Caco-2 (cell line): Measurements from ENCODE around the gene CDK11B. TPM values are rescaled to one million over a fixed set of nuclear protein-coding genes. Genes with fewer than 3 reads are reported as not detected.
"Not testable (repeated sequence)": the region's sequence is repeated elsewhere in the genome, so short reads cannot be mapped to it uniquely, and the experiment has no call there.

Experiments used
- BruUV-seq: library from RNA; stranded (reverse); fragments of 400-500 nt; replicated peaks from 2 replicates; lab custom pipeline; 2021; lab: Mats Ljungman, UMichigan
- CTCF ChIA-PET: fragments of 300-600 bp; sonication (Branson Sonifier 250); formaldehyde crosslinking; loops from one replicate; lab custom pipeline; 2022; ENCODE audit warnings: antibody characterized with exemption; lab: Charles Lee
- POLR2A ChIA-PET: fragments of 300-600 bp; sonication (Branson Sonifier 250); formaldehyde crosslinking; loops from one replicate; lab custom pipeline; 2022; ENCODE audit warnings: antibody characterized with exemption; lab: Charles Lee
- DNase-seq, 2 experiments: peaks; one replicate each; pipeline versions ENCODE4 v3.0.0 to v3.0.0-alpha.2; 2020 to 2022
- H3K27me3 ChIP-seq: replicated peaks from 2 replicates; pipeline ENCODE4 v1.6.0; 2011; ENCODE audit warnings: low read length; ENCODE audit not compliant: control insufficient read depth, insufficient read depth
- H3K36me3 ChIP-seq: 2 replicates; pipeline ENCODE4 v1.5.1; 2011; ENCODE audit warnings: low read length; ENCODE audit not compliant: control insufficient read depth, insufficient read depth
- H3K4me1 ChIP-seq: fragments of 250-450 bp; sonication (Bioruptor Pico); 2 replicates; pipeline ENCODE4 v1.5.1; 2020; ENCODE audit warnings: mild to moderate bottlenecking
- H3K4me3 ChIP-seq: 2 replicates; pipeline ENCODE4 v1.5.1; 2011; ENCODE audit warnings: low read depth, mild to moderate bottlenecking, control low read depth, low read length
- H3K9me3 ChIP-seq: fragments of 250-450 bp; sonication (Bioruptor Pico); 2 replicates; pipeline ENCODE4 v1.5.1; 2020; ENCODE audit warnings: mild to moderate bottlenecking, moderate library complexity
- H3K27ac Mint-ChIP-seq: one replicate; pipeline ENCODE4 v1.8.0; 2022; ENCODE audit warnings: mixed read lengths; ENCODE audit not compliant: unreplicated experiment
- H3K27me3 Mint-ChIP-seq: one replicate; pipeline ENCODE4 v1.8.0; 2022; ENCODE audit warnings: mixed read lengths; ENCODE audit not compliant: insufficient read depth, unreplicated experiment
- H3K36me3 Mint-ChIP-seq: one replicate; pipeline ENCODE4 v1.8.0; 2022; ENCODE audit warnings: mild to moderate bottlenecking, mixed read lengths; ENCODE audit not compliant: insufficient read depth, unreplicated experiment
- H3K4me1 Mint-ChIP-seq: one replicate; pipeline ENCODE4 v1.8.0; 2022; ENCODE audit warnings: low read depth, mixed read lengths; ENCODE audit not compliant: unreplicated experiment
- H3K4me3 Mint-ChIP-seq: one replicate; pipeline ENCODE4 v1.8.0; 2022; ENCODE audit warnings: mild to moderate bottlenecking, moderate library complexity, mixed read lengths; ENCODE audit not compliant: unreplicated experiment
- H3K9me3 Mint-ChIP-seq: one replicate; pipeline ENCODE4 v1.8.0; 2022; ENCODE audit warnings: mixed read lengths; ENCODE audit not compliant: unreplicated experiment
- CTCF ChIP-seq, 2 experiments: fragments of 200-600 bp in 1 of 2; IDR thresholded peaks; 1 replicate in 1 of 2; 2 replicates in 1 of 2; pipeline versions ENCODE4 v1.5.1 to v1.8.0; 2011 to 2022; ENCODE audit warnings: antibody characterized with exemption in 1 of 2, control low read depth in 1 of 2, inconsistent platforms in 1 of 2, low read depth in 1 of 2, low read length in 1 of 2, mild to moderate bottlenecking in 1 of 2, moderate library complexity in 1 of 2; ENCODE audit not compliant: insufficient read depth in 1 of 2, severe bottlenecking in 1 of 2, unreplicated experiment in 1 of 2
- intact Hi-C: fragments of 100-400 bp; cut with micrococcal nuclease; formaldehyde crosslinking; loops from one replicate; pipeline ENCODE4 v1.10.0; 2022; ENCODE audit not compliant: unreplicated experiment
- total RNA-seq: library from RNA; stranded (reverse); gene quantifications from 2 replicates; pipeline ENCODE4 v1.2.3, GENCODE V29; 2022

CDK11B gene
- total RNA-seq, 1 experiment from 2014 or later: 30.2 TPM

- Histone ChIP-seq H3K4me1 (no peaks in the 10 kb centered on the region), H3K4me3 (no peak overlapping the region), H3K9me3 (no peaks in the 10 kb centered on the region), H3K27me3 (no peaks in the 10 kb centered on the region), H3K36me3 (no peaks in the 10 kb centered on the region)
- peaks cover 14% of the 10 kb centered on the region for H3K36me3 Mint-ChIP-seq
- no peak for DNase-seq
- ChIA-PET POLR2A (no interaction called here), CTCF (no interaction called here)
- no peaks in the 10 kb centered on the region for H3K9me3 Mint-ChIP-seq
- no peak for TF ChIP-seq CTCF (IDR thresholded peaks at IDR 0.05; ENCODE audit: insufficient read depth in 1 of 2, low read depth in 1 of 2, low read length in 1 of 2, severe bottlenecking in 1 of 2, unreplicated experiment in 1 of 2)
- BruUV-seq: no TSS peak
- H3K4me1 Mint-ChIP-seq: no peaks in the 10 kb centered on the region
- no peak overlapping the region for H3K27ac Mint-ChIP-seq
- no peak overlapping the region for H3K4me3 Mint-ChIP-seq
- intact Hi-C loops: no loop called here
- no peaks in the 10 kb centered on the region for H3K27me3 Mint-ChIP-seq
Measured at GRCh38 chr1:1677718-1678580, 19.1 kb upstream of the CDK11B start.

GRCh38 chr1:1676087-1676486, 17.3 kb upstream of the CDK11B start:
- POLR2A ChIA-PET, H3K4me3 Mint-ChIP-seq, H3K4me1 ChIP-seq, H3K27me3 ChIP-seq, H3K27ac Mint-ChIP-seq, H3K4me3 ChIP-seq, H3K27me3 Mint-ChIP-seq, H3K9me3 ChIP-seq, H3K9me3 Mint-ChIP-seq, H3K36me3 ChIP-seq, CTCF ChIA-PET, BruUV-seq, intact Hi-C loops, DNase-seq, H3K4me1 Mint-ChIP-seq: not testable (repeated sequence)
- peaks cover 18% of the 10 kb centered on the region for H3K36me3 Mint-ChIP-seq

GRCh38 chr1:1675218-1675617, 16.4 kb upstream of the CDK11B start:
- DNase-seq, H3K4me3 Mint-ChIP-seq, H3K4me1 Mint-ChIP-seq, intact Hi-C loops, CTCF ChIA-PET, H3K27me3 Mint-ChIP-seq, H3K9me3 ChIP-seq, BruUV-seq, H3K36me3 ChIP-seq, H3K4me3 ChIP-seq, H3K27me3 ChIP-seq, H3K27ac Mint-ChIP-seq, H3K9me3 Mint-ChIP-seq, H3K4me1 ChIP-seq, POLR2A ChIA-PET: not testable (repeated sequence)
- H3K36me3 Mint-ChIP-seq: peaks cover 24% of the 10 kb centered on the region

GRCh38 chr1:1674806-1675205, 16.0 kb upstream of the CDK11B start:
- DNase-seq, CTCF ChIA-PET, H3K9me3 Mint-ChIP-seq, H3K4me1 ChIP-seq, H3K9me3 ChIP-seq, H3K4me1 Mint-ChIP-seq, H3K27ac Mint-ChIP-seq, H3K27me3 ChIP-seq, H3K27me3 Mint-ChIP-seq, H3K4me3 Mint-ChIP-seq, H3K36me3 ChIP-seq, H3K4me3 ChIP-seq, intact Hi-C loops, POLR2A ChIA-PET, BruUV-seq: not testable (repeated sequence)
- H3K36me3 Mint-ChIP-seq: peaks cover 24% of the 10 kb centered on the region
